Prostate gland (tissue), 2 donors: ENCODE data around the gene ZNF740. TPM values are rescaled to one million over a fixed set of nuclear protein-coding genes. Genes with fewer than 3 reads are reported as not detected.
A peak's percentile ranks its signal among the peaks of the same experiment; 100 is the strongest.

Experiments
- DNase-seq: peaks from one replicate; pipeline ENCODE4 v3.0.0-alpha.2; 2019; ENCODE audit warnings: low spot score
- H3K27ac ChIP-seq, 2 donors: fragments of 200-600 bp; sonication (generic); 2 replicates each; pipeline ENCODE4 v1.5.1; 2017 to 2019
- H3K27me3 ChIP-seq: fragments of 200-600 bp; sonication (generic); replicated peaks from 2 replicates; pipeline ENCODE4 v1.5.1; 2019; ENCODE audit not compliant: insufficient read depth
- H3K36me3 ChIP-seq, 2 donors: fragments of 200-600 bp; sonication (generic); 1 replicate in 1 of 2; 2 replicates in 1 of 2; pipeline versions ENCODE4 v1.5.1 to v1.8.1; 2017 to 2019
- H3K4me1 ChIP-seq: fragments of 200-600 bp; sonication (generic); replicated peaks from 2 replicates; pipeline ENCODE4 v1.5.1; 2019
- H3K4me3 ChIP-seq, 2 donors: fragments of 200-600 bp; sonication (generic); 2 replicates each; pipeline ENCODE4 v1.5.1; 2017 to 2019
- H3K9me3 ChIP-seq: fragments of 200-600 bp; sonication (generic); 2 replicates; pipeline ENCODE4 v1.5.1; 2017
- CTCF ChIP-seq, 4 experiments: fragments of 200-600 bp in 2 of 4; fragments of 450-650 bp in 2 of 4; sonication (generic) in 2 of 4; IDR thresholded peaks; 1 replicate in 3 of 4; 2 replicates in 1 of 4; pipeline ENCODE4 v1.5.1; 2016 to 2019; ENCODE audit warnings: antibody characterized with exemption in 4 of 4, mild to moderate bottlenecking in 2 of 4, moderate library complexity in 2 of 4
- POLR2A ChIP-seq: fragments of 450-650 bp; IDR thresholded peaks from one replicate; pipeline ENCODE4 v1.6.1; 2016; ENCODE audit warnings: antibody characterized with exemption, mild to moderate bottlenecking
- POLR2AphosphoS5 ChIP-seq: sonication (generic); formaldehyde crosslinking; IDR thresholded peaks from one replicate; pipeline ENCODE4 v1.6.1; 2017; ENCODE audit warnings: antibody characterized with exemption
- WGBS: methylation state at CpG from one replicate; pipeline ENCODE4 v1.1.5; 2018; 5-methylcytosine and 5-hydroxymethylcytosine counted together
- intact Hi-C: fragments of 100-400 bp; cut with DNase I; formaldehyde crosslinking; loops from one replicate; pipeline ENCODE4 v1.14.2; 2022
- total RNA-seq, 2 donors: library from RNA; depleted of rRNA; stranded (reverse); fragments of >200 nt; gene quantifications; one replicate each; pipeline ENCODE4 v1.1.0, GENCODE V29; 2016

Gene ZNF740
- total RNA-seq, 2 donors from 2014 or later = 17.0 to 19.1 TPM

GRCh38 chr12:53224061-53224896 is 43.8 kb downstream of the ZNF740 start:
- H3K4me1 ChIP-seq = peaks cover 26% of the 10 kb centered on the region
- peak; percentile 71 for DNase-seq
- TF ChIP-seq CTCF (IDR thresholded peaks at IDR 0.05) = peak in 2 of 4 experiments; percentile 26 to 52
- TF ChIP-seq POLR2A = no peak
- peak; percentile 26 for TF ChIP-seq POLR2AphosphoS5
- H3K27me3 ChIP-seq = no peaks in the 10 kb centered on the region
- H3K9me3 ChIP-seq = no peaks in the 10 kb centered on the region
- no peaks in the 10 kb centered on the region for H3K36me3 ChIP-seq
- 22% methylated on average over 11 of the region's 11 CpGs for WGBS
- no peak overlapping the region for H3K4me3 ChIP-seq
- H3K27ac ChIP-seq = peak overlapping the region; percentile 97 to 99
- intact Hi-C loops = no loop called here

- 52% methylated on average over 10 of the region's 10 CpGs for WGBS
- no peak for DNase-seq
These were observed 44.5 kb downstream of the ZNF740 start for GRCh38 chr12:53224897-53225634.

GRCh38 chr12:53225635-53226424 is 45.3 kb downstream of the ZNF740 start:
- no peaks in the 10 kb centered on the region for H3K27me3 ChIP-seq
- no peak for DNase-seq
- peaks cover 29% of the 10 kb centered on the region for H3K4me1 ChIP-seq
- H3K27ac ChIP-seq = peak overlapping the region; percentile 97 to 99
- no peaks in the 10 kb centered on the region for H3K36me3 ChIP-seq
- intact Hi-C loops = no loop called here
- WGBS = 70% methylated on average over 10 of the region's 10 CpGs
- no peak overlapping the region for H3K4me3 ChIP-seq
- TF ChIP-seq CTCF (IDR thresholded peaks at IDR 0.05) (no peak), POLR2AphosphoS5 (no peak), POLR2A (no peak)
- H3K9me3 ChIP-seq = no peaks in the 10 kb centered on the region

More at GRCh38 chr12:53224897-53225634, 44.5 kb downstream of the ZNF740 start:
- no peaks in the 10 kb centered on the region for H3K36me3 ChIP-seq
- no peak overlapping the region for H3K4me3 ChIP-seq
- H3K4me1 ChIP-seq = peaks cover 26% of the 10 kb centered on the region
- H3K27me3 ChIP-seq = no peaks in the 10 kb centered on the region
- no peaks in the 10 kb centered on the region for H3K9me3 ChIP-seq
- intact Hi-C loops = no loop called here
- TF ChIP-seq POLR2A = no peak
- TF ChIP-seq CTCF (IDR thresholded peaks at IDR 0.05) = no peak
- H3K27ac ChIP-seq = peak overlapping the region; percentile 97 to 99

GRCh38 chr12:53226815-53227214 is 46.3 kb downstream of the ZNF740 start:
- Histone ChIP-seq H3K27ac (no peak overlapping the region), H3K36me3 (no peaks in the 10 kb centered on the region), H3K4me1 (peaks cover 29% of the 10 kb centered on the region), H3K4me3 (no peak overlapping the region), H3K9me3 (no peaks in the 10 kb centered on the region), H3K27me3 (no peaks in the 10 kb centered on the region)
- TF ChIP-seq POLR2A = no peak
- TF ChIP-seq POLR2AphosphoS5 = no peak
- no peak for TF ChIP-seq CTCF (IDR thresholded peaks at IDR 0.05)
- DNase-seq = no peak
- 91% methylated on average over 4 of the region's 4 CpGs for WGBS
- intact Hi-C loops = no loop called here
